ENCODE measurements around the gene KCNQ4. TPM values are rescaled to one million over a fixed set of nuclear protein-coding genes. Genes with fewer than 3 reads are reported as not detected.

Gene KCNQ4
- total and polyA plus RNA-seq, 2 of the 13 experiments (the other 11 are each of a cell fraction or from before 2014, with no cell fraction given), result 0.02 to 0.09 TPM

DNA sequence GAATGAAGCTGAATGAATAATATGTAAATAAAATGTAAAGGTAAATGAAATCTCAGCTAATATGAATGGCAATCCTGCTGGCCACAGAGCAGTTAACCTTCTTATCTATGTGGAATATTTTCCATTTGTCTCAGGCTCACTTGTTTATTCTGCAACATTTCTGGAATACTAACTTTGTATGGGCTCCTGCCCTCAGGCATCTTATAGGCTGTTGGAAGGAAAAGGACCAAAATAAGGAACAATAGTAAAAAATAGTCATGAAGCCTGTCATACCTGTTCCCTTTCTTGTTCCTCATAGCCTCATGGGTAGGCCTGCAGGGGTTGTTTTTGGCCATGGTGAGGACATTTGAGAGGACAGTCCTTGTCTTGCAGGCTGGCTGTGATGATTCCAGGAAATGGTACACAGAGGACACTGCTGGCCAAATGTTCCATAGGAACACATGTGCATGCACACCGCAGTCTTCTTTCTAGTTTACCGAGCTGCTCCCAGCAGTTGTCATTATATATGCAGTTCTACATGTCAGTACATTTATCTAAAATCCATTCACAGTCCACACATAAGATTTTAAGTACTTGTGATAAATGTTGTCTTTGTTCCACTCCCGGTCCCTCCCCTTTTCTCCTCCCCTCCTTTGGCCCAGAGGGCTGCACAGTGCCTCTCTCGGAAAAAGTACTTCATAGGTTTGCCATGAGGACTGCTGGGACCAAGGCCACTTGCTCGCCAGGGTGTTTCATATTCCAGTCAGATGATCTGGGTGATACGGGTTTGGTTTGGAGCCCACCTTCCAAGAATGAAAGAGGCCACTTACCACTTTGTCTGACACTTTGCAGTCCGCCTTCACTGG lies 15.2 kb upstream of the KCNQ4 start:
- Histone ChIP-seq H3K4me3 (replicated peaks in 1 of 3; ENCODE audit: insufficient read depth in 1 of 3, low read depth in 2 of 3, low read length in 3 of 3) (no peak overlapping the region), H3K27ac (ENCODE audit: extremely low read length, insufficient read depth, low read length) (no peak overlapping the region), H3K36me3 (replicated peaks in 1 of 2; ENCODE audit: control insufficient read depth in 1 of 2, insufficient read depth in 2 of 2, low read length in 2 of 2) (peaks cover 44 to 82% of the 10 kb centered on the region in 2 experiments), H3K79me2 (ENCODE audit: insufficient read depth, low read length) (no peaks in the 10 kb centered on the region), H3K9ac (ENCODE audit: insufficient read depth, low read depth, low read length) (no peak overlapping the region), H3K9me3 (ENCODE audit: low read length) (no peaks in the 10 kb centered on the region), H3K4me2 (ENCODE audit: low read depth, low read length) (no peak overlapping the region), H4K20me1 (ENCODE audit: insufficient read depth, low read length) (no peaks in the 10 kb centered on the region), H3K27me3 (ENCODE audit: control insufficient read depth in 1 of 2, insufficient read depth in 2 of 2, low read length in 2 of 2) (no peaks in the 10 kb centered on the region), H3K4me1 (ENCODE audit: insufficient read depth, low read length) (peaks cover 2% of the 10 kb centered on the region), H2AFZ (ENCODE audit: low read length) (no peak overlapping the region)
- no peak for DNase-seq (ENCODE audit: low spot score)
- ChIA-PET POLR2A (no interaction called here), CTCF (ENCODE audit: low intra/inter-chr PET ratio, low total read pairs) (no interaction called here)
- in situ Hi-C loops (cut with HindIII; ENCODE audit: extremely low pct_ligation_motif_present, low pct_unique_long_range_greater_than_20kb) (no loop called here), intact Hi-C loops (cut with micrococcal nuclease; ENCODE audit: unreplicated experiment) (no loop called here)
- ATAC-seq, result no peak
- no peak for TF ChIP-seq ZNF512B (CRISPR knock-in tag; IDR thresholded peaks at IDR 0.05; ENCODE audit: borderline replicate concordance)
- TF ChIP-seq ZNF556 (CRISPR knock-in tag; IDR thresholded peaks at IDR 0.05; ENCODE audit: borderline replicate concordance), result no peak
- TF ChIP-seq SIN3A (IDR thresholded peaks at IDR 0.05; ENCODE audit: borderline replicate concordance, low read depth, low read length), result no peak
- no peak for TF ChIP-seq HDAC6 (IDR thresholded peaks at IDR 0.05; ENCODE audit: low read depth, low read length)
- TF ChIP-seq RAD21 (CRISPR knock-in tag; IDR thresholded peaks at IDR 0.05), result no peak
- TF ChIP-seq ATF7-NPFF (CRISPR knock-in tag; IDR thresholded peaks at IDR 0.05; ENCODE audit: low read depth), result no peak
- no peak for TF ChIP-seq ZNF841 (CRISPR knock-in tag; IDR thresholded peaks at IDR 0.05; ENCODE audit: borderline replicate concordance)
- TF ChIP-seq ZNF777 (CRISPR knock-in tag; IDR thresholded peaks at IDR 0.05), result no peak
- TF ChIP-seq ZNF33A (CRISPR knock-in tag; IDR thresholded peaks at IDR 0.05; ENCODE audit: borderline replicate concordance), result no peak
- FAIRE-seq, result no peak
- BruUV-seq (replicated peaks), result TSS peak; percentile 2
- WGBS (ENCODE audit: low lambda C conversion rate), result 95% methylated on average over 6 of the region's 7 CpGs

Measured in HepG2 (cell line).